Caco-2 (cell line): ENCODE measurements around the gene SFMBT1. TPM values are rescaled to one million over a fixed set of nuclear protein-coding genes. Genes with fewer than 3 reads are reported as not detected.
A peak's percentile ranks its signal among the peaks of the same experiment; 100 is the strongest.
"Not testable (repeated sequence)": the region's sequence is repeated elsewhere in the genome, so short reads cannot be mapped to it uniquely, and the experiment has no call there.

Experiments used
- BruUV-seq: library from RNA; stranded (reverse); fragments of 400-500 nt; replicated peaks from 2 replicates; lab custom pipeline; 2021; lab: Mats Ljungman, UMichigan
- CTCF ChIA-PET: fragments of 300-600 bp; sonication (Branson Sonifier 250); formaldehyde crosslinking; loops from one replicate; lab custom pipeline; 2022; ENCODE audit warnings: antibody characterized with exemption; lab: Charles Lee
- POLR2A ChIA-PET: fragments of 300-600 bp; sonication (Branson Sonifier 250); formaldehyde crosslinking; loops from one replicate; lab custom pipeline; 2022; ENCODE audit warnings: antibody characterized with exemption; lab: Charles Lee
- DNase-seq, 2 experiments: peaks; one replicate each; pipeline versions ENCODE4 v3.0.0 to v3.0.0-alpha.2; 2020 to 2022
- H3K27me3 ChIP-seq: replicated peaks from 2 replicates; pipeline ENCODE4 v1.6.0; 2011; ENCODE audit warnings: low read length; ENCODE audit not compliant: control insufficient read depth, insufficient read depth
- H3K36me3 ChIP-seq: 2 replicates; pipeline ENCODE4 v1.5.1; 2011; ENCODE audit warnings: low read length; ENCODE audit not compliant: control insufficient read depth, insufficient read depth
- H3K4me1 ChIP-seq: fragments of 250-450 bp; sonication (Bioruptor Pico); 2 replicates; pipeline ENCODE4 v1.5.1; 2020; ENCODE audit warnings: mild to moderate bottlenecking
- H3K4me3 ChIP-seq: 2 replicates; pipeline ENCODE4 v1.5.1; 2011; ENCODE audit warnings: low read depth, mild to moderate bottlenecking, control low read depth, low read length
- H3K9me3 ChIP-seq: fragments of 250-450 bp; sonication (Bioruptor Pico); 2 replicates; pipeline ENCODE4 v1.5.1; 2020; ENCODE audit warnings: mild to moderate bottlenecking, moderate library complexity
- H3K27ac Mint-ChIP-seq: one replicate; pipeline ENCODE4 v1.8.0; 2022; ENCODE audit warnings: mixed read lengths; ENCODE audit not compliant: unreplicated experiment
- H3K27me3 Mint-ChIP-seq: one replicate; pipeline ENCODE4 v1.8.0; 2022; ENCODE audit warnings: mixed read lengths; ENCODE audit not compliant: insufficient read depth, unreplicated experiment
- H3K36me3 Mint-ChIP-seq: one replicate; pipeline ENCODE4 v1.8.0; 2022; ENCODE audit warnings: mild to moderate bottlenecking, mixed read lengths; ENCODE audit not compliant: insufficient read depth, unreplicated experiment
- H3K4me1 Mint-ChIP-seq: one replicate; pipeline ENCODE4 v1.8.0; 2022; ENCODE audit warnings: low read depth, mixed read lengths; ENCODE audit not compliant: unreplicated experiment
- H3K4me3 Mint-ChIP-seq: one replicate; pipeline ENCODE4 v1.8.0; 2022; ENCODE audit warnings: mild to moderate bottlenecking, moderate library complexity, mixed read lengths; ENCODE audit not compliant: unreplicated experiment
- H3K9me3 Mint-ChIP-seq: one replicate; pipeline ENCODE4 v1.8.0; 2022; ENCODE audit warnings: mixed read lengths; ENCODE audit not compliant: unreplicated experiment
- intact Hi-C: fragments of 100-400 bp; cut with micrococcal nuclease; formaldehyde crosslinking; loops from one replicate; pipeline ENCODE4 v1.10.0; 2022; ENCODE audit not compliant: unreplicated experiment
- total RNA-seq: library from RNA; stranded (reverse); gene quantifications from 2 replicates; pipeline ENCODE4 v1.2.3, GENCODE V29; 2022
- TF ChIP-seq, protein P1 (sequence below), 2 experiments: fragments of 200-600 bp in 1 of 2; IDR thresholded peaks; 1 replicate in 1 of 2; 2 replicates in 1 of 2; pipeline versions ENCODE4 v1.5.1 to v1.8.0; 2011 to 2022; ENCODE audit warnings: antibody characterized with exemption in 1 of 2, control low read depth in 1 of 2, inconsistent platforms in 1 of 2, low read depth in 1 of 2, low read length in 1 of 2, mild to moderate bottlenecking in 1 of 2, moderate library complexity in 1 of 2; ENCODE audit not compliant: insufficient read depth in 1 of 2, severe bottlenecking in 1 of 2, unreplicated experiment in 1 of 2

SFMBT1 gene
- total RNA-seq, 1 experiment from 2014 or later, result 45.3 TPM

DNA sequence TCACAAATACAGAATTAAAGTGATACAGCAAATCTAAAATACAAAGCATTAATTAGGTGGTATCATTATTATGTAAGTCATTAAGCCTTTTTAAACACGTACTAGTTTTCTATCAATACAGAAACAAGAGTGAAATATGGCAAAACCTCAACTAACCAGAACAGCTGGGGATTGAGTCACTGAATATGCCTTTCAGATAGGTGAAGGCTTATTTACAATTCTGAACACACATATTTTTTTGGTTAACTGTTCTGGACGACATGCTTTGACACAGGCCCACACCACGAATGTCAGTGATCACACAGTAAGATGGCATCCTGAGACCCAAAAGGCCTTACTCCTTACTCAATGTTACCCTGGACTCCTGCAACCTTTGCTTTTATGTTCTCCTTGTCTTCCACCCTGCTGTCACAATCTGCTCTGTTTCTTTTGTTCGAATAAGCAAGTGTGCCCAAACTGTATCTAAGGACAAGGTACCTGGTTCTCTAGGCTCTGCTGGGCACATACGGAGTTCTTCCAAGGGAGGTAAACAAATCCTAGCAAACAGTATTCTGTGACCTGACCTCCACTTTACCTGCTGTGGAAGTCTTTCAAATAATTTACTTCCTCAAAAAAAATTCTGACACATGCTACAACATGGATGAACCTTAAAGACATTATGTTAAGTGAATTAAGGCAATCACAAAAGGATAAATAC, 7.0 kb downstream of the SFMBT1 start:
- ChIA-PET POLR2A (no interaction called here), CTCF (no interaction called here)
- H3K27me3 ChIP-seq, result no peaks in the 10 kb centered on the region
- peak overlapping the region; percentile 73 for H3K27ac Mint-ChIP-seq
- no peaks in the 10 kb centered on the region for H3K36me3 Mint-ChIP-seq
- peaks cover 88% of the 10 kb centered on the region for H3K4me1 ChIP-seq
- intact Hi-C loops, result no loop called here
- H3K4me1 Mint-ChIP-seq, result peaks cover 46% of the 10 kb centered on the region
- no peaks in the 10 kb centered on the region for H3K27me3 Mint-ChIP-seq
- no TSS peak for BruUV-seq
- TF ChIP-seq, protein P1, sequence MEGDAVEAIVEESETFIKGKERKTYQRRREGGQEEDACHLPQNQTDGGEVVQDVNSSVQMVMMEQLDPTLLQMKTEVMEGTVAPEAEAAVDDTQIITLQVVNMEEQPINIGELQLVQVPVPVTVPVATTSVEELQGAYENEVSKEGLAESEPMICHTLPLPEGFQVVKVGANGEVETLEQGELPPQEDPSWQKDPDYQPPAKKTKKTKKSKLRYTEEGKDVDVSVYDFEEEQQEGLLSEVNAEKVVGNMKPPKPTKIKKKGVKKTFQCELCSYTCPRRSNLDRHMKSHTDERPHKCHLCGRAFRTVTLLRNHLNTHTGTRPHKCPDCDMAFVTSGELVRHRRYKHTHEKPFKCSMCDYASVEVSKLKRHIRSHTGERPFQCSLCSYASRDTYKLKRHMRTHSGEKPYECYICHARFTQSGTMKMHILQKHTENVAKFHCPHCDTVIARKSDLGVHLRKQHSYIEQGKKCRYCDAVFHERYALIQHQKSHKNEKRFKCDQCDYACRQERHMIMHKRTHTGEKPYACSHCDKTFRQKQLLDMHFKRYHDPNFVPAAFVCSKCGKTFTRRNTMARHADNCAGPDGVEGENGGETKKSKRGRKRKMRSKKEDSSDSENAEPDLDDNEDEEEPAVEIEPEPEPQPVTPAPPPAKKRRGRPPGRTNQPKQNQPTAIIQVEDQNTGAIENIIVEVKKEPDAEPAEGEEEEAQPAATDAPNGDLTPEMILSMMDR (IDR thresholded peaks at IDR 0.05; ENCODE audit: insufficient read depth in 1 of 2, low read depth in 1 of 2, low read length in 1 of 2, severe bottlenecking in 1 of 2, unreplicated experiment in 1 of 2), result no peak
- H3K9me3 Mint-ChIP-seq, result no peaks in the 10 kb centered on the region
- no peak for DNase-seq
- no peak overlapping the region for H3K4me3 Mint-ChIP-seq
- no peak overlapping the region for H3K4me3 ChIP-seq
- no peaks in the 10 kb centered on the region for H3K36me3 ChIP-seq
- H3K9me3 ChIP-seq, result no peaks in the 10 kb centered on the region

DNA sequence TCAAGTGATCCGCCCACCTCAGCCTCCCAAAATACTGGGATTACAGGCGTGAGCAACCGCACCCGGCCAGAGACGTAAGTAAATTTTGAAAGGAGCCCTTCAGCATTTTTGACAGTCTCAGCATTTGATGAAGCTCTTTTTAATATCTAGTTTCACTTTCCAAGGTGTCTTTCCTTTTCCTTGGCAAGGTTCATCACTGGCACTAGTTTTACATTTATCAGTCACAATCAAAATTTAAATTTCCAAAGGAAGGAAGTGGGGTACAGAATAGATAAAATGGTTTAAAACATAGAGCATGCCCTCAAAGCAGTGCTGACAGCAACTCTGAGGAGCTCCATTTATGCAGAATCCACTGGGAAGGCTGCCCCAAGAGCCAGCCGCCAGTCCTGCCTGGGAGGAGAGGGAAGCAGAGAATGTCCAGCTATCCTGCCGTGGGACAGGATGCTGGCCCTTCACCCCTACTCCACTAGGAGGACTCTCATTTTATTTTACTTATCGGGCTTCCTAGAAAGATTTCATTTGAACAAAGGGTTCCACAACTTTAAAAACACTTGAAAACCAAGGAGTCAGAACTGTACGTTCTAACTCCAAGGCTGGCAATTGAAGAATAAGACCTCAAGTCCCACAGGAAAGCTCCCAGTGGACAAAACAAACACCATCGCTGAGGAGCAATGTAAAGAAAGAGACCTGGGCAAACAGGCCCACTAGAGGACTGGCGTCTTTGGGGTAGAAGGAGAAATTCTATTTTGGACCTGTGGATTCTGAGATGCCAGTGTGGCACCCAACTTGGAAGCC, 9.9 kb downstream of the SFMBT1 start:
- no TSS peak for BruUV-seq

DNA sequence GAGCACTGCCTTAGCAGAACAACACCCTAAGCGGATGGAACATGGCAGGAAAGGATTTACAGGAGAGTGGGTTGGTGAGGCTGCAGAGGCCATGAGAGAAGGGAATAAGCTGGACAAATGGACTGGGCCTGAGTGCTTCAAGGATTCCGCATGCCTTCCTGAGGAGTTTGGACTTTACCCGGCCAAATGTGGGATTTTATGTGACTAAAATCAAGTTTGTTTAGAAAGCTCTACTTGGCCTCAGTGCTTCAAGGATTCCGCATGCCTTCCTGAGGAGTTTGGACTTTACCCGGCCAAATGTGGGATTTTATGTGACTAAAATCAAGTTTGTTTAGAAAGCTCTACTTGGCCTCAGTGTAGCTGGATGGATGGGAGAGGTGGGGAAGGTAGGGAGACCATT, 10.9 kb downstream of the SFMBT1 start:
- not testable (repeated sequence) for H3K4me3 ChIP-seq, BruUV-seq, H3K27me3 ChIP-seq, H3K9me3 Mint-ChIP-seq, H3K36me3 ChIP-seq, H3K9me3 ChIP-seq, H3K36me3 Mint-ChIP-seq, H3K27me3 Mint-ChIP-seq
- H3K4me1 ChIP-seq, result peaks cover 84% of the 10 kb centered on the region
- intact Hi-C loops, result loop anchor here (1.0 kb wide), 1 partner anchor 9 kb away; no protein-coding TSS in a partner anchor
- ChIA-PET CTCF (interaction anchor here (0.5 to 1.2 kb wide), 4 partner anchors 9 to 49 kb away, joined by 3 to 5 read pairs (median 4); no protein-coding TSS in a partner anchor), POLR2A (interaction anchor here (0.5 to 1.6 kb wide), 2 partner anchors 11 to 55 kb away, joined by 6 to 17 read pairs; partner anchors contain the start of gene SFMBT1)
- H3K27ac Mint-ChIP-seq, result peak overlapping the region; percentile 85
- H3K4me3 Mint-ChIP-seq, result peak overlapping the region; percentile 70
- peaks cover 46% of the 10 kb centered on the region for H3K4me1 Mint-ChIP-seq
- DNase-seq, result peak; percentile 69 to 79

More for the DNA sequence above, 9.9 kb downstream of the SFMBT1 start:
- Mint-ChIP-seq H3K36me3 (no peaks in the 10 kb centered on the region), H3K9me3 (no peaks in the 10 kb centered on the region), H3K27ac (peak overlapping the region; percentile 85), H3K27me3 (no peaks in the 10 kb centered on the region), H3K4me3 (peak overlapping the region; percentile 70), H3K4me1 (peaks cover 48% of the 10 kb centered on the region)
- POLR2A ChIA-PET, result interaction anchor here (0.6 to 1.6 kb wide), 2 partner anchors 10 to 16 kb away, joined by 3 to 17 read pairs; partner anchors contain the start of gene SFMBT1
- no peaks in the 10 kb centered on the region for H3K36me3 ChIP-seq
- intact Hi-C loops, result loop anchor here (1.0 kb wide), 1 partner anchor 8 kb away; no protein-coding TSS in a partner anchor
- no peak for DNase-seq
- TF ChIP-seq, protein P1 (IDR thresholded peaks at IDR 0.05; ENCODE audit: insufficient read depth in 1 of 2, low read depth in 1 of 2, low read length in 1 of 2, severe bottlenecking in 1 of 2, unreplicated experiment in 1 of 2), result no peak
- H3K27me3 ChIP-seq, result no peaks in the 10 kb centered on the region
- CTCF ChIA-PET, result interaction anchor here (1.1 to 1.2 kb wide), 3 partner anchors 9 to 11 kb away, joined by 3 to 5 read pairs (median 5); no protein-coding TSS in a partner anchor
- H3K4me1 ChIP-seq, result peaks cover 88% of the 10 kb centered on the region
- no peak overlapping the region for H3K4me3 ChIP-seq
- no peaks in the 10 kb centered on the region for H3K9me3 ChIP-seq

DNA sequence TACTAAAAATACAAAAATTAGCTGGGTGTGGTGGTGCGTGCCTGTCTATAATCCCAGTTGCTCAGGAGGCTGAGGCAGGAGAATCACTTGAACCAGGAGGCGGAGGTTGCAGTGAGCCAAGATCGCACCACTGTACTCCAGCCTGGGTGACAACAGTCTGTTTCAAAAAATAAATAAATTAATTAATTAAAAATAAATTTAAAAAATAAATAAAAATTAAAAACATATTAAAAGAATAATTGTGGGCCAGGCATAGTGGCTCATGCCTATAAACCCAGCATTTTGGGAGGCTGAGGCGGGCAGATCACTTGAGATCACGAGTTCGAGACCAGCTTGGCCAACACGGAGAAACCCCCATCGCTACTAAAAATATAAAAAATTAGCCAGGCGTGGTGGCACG, 11.5 kb downstream of the SFMBT1 start:
- BruUV-seq, H3K27me3 Mint-ChIP-seq, H3K9me3 ChIP-seq, H3K36me3 Mint-ChIP-seq, H3K9me3 Mint-ChIP-seq, intact Hi-C loops, H3K36me3 ChIP-seq, DNase-seq, H3K4me3 ChIP-seq, H3K27me3 ChIP-seq, H3K4me3 Mint-ChIP-seq: not testable (repeated sequence)
- POLR2A ChIA-PET, result interaction anchor here (1.6 kb wide), 1 partner anchor 12 kb away, joined by 17 read pairs; the partner anchor contains the start of gene SFMBT1
- Mint-ChIP-seq H3K4me1 (peaks cover 45% of the 10 kb centered on the region), H3K27ac (peak overlapping the region; percentile 85)
- CTCF ChIA-PET, result interaction anchor here (1.1 kb wide), 1 partner anchor 12 kb away, joined by 5 read pairs; no protein-coding TSS in a partner anchor
- peaks cover 81% of the 10 kb centered on the region for H3K4me1 ChIP-seq
